GM12875 (cell line): ENCODE results near the gene CNTNAP2.

Experiments
- H3K4me3 ChIP-seq: one replicate; pipeline ENCODE4 v1.5.1; 2011; ENCODE audit warnings: low read depth, low read length, control low read depth
- CTCF ChIP-seq: IDR thresholded peaks from 2 replicates; pipeline ENCODE4 v1.5.1; 2011; ENCODE audit warnings: low read depth, mild to moderate bottlenecking, control low read depth, inconsistent platforms, low read length, moderate library complexity, borderline replicate concordance; ENCODE audit not compliant: insufficient read depth

Gene CNTNAP2

GRCh38 chr7:147376192-147376591 lies 1259.6 kb downstream of the CNTNAP2 start:
- H3K4me3 ChIP-seq, result no peak overlapping the region
- no peak for TF ChIP-seq CTCF

GRCh38 chr7:147380926-147381325 lies 1264.3 kb downstream of the CNTNAP2 start:
- TF ChIP-seq CTCF, result no peak

GRCh38 chr7:147394329-147394728 lies 1277.7 kb downstream of the CNTNAP2 start:
- TF ChIP-seq CTCF, result no peak
- H3K4me3 ChIP-seq, result no peak overlapping the region

More at GRCh38 chr7:147380926-147381325, 1264.3 kb downstream of the CNTNAP2 start:
- H3K4me3 ChIP-seq, result no peak overlapping the region

- no peak overlapping the region for H3K4me3 ChIP-seq
- no peak for TF ChIP-seq CTCF
These were observed 1283.7 kb downstream of the CNTNAP2 start for GRCh38 chr7:147400221-147400689.

- H3K4me3 ChIP-seq, result no peak overlapping the region
- no peak for TF ChIP-seq CTCF
These were observed 1284.3 kb downstream of the CNTNAP2 start for GRCh38 chr7:147400925-147401324.

GRCh38 chr7:147405621-147406020 lies 1289.0 kb downstream of the CNTNAP2 start:
- TF ChIP-seq CTCF, result no peak
- no peak overlapping the region for H3K4me3 ChIP-seq

- no peak overlapping the region for H3K4me3 ChIP-seq
- no peak for TF ChIP-seq CTCF
These were observed 1290.0 kb downstream of the CNTNAP2 start for GRCh38 chr7:147406521-147407135.
